Measurements from ENCODE around the gene FAN1. TPM values are rescaled to one million over a fixed set of nuclear protein-coding genes. Genes with fewer than 3 reads are reported as not detected.

FAN1 gene
- total and polyA plus RNA-seq, 2 of the 4 experiments (the other 2 are of a cell fraction): 7.6 to 12.4 TPM

DNA sequence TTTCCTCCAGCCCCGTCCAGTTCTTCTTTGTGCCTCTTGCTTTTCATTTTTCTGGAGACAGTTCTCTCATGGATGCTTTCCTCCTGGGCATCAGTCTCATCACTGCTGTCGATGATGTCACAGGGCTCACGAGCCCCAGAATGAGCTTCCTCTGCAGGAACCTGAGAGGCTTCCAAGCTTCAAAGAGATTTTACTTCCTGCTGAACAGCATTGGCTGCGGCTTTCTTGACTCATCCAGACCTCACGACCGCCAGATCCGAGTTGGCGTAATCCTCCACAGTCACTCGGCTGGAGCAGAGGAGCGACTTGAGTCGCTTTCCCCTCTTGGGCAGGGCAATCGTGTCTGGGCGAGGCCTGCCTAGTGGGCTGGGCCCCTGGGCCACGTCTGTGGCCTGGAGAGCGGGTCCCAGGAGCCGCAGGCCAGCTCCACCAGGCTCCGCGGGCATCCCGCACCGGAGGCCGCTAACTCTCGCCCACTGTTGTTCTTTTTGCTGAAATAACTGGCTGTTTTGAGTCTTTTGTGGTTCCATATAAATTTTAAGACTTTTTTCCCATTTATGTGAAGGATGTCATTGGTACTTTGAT lies 20.8 kb upstream of the FAN1 start:
- Histone ChIP-seq H3K36me3 (ENCODE audit: control insufficient read depth, insufficient read depth, low read length) (no peaks in the 10 kb centered on the region), H2BK15ac (ENCODE audit: low read depth, low read length) (no peak overlapping the region), H2BK120ac (ENCODE audit: low read depth, low read length) (no peak overlapping the region), H2BK20ac (ENCODE audit: low read depth, low read length) (no peak overlapping the region), H3K18ac (ENCODE audit: low read depth, low read length) (no peak overlapping the region), H3K56ac (ENCODE audit: extremely low read depth, insufficient read depth, low read length) (no peak overlapping the region), H2AFZ (replicated peaks; ENCODE audit: low read length, poor library complexity) (no peak overlapping the region), H2BK5ac (ENCODE audit: low read depth, low read length, poor library complexity, severe bottlenecking) (no peak overlapping the region), H3K79me1 (ENCODE audit: low read depth in 1 of 2, low read length in 2 of 2) (no peaks in the 10 kb centered on the region), H2AK5ac (ENCODE audit: low read depth, low read length) (no peak overlapping the region), H4K8ac (ENCODE audit: low read depth in 2 of 2, low read length in 2 of 2) (no peak overlapping the region), H3K9me1 (ENCODE audit: insufficient read depth, low read length) (no peaks in the 10 kb centered on the region), H3K23ac (ENCODE audit: low read depth, low read length) (no peak overlapping the region), H3K4ac (ENCODE audit: low read depth, low read length) (no peak overlapping the region), H4K20me1 (ENCODE audit: insufficient read depth, low read length) (no peaks in the 10 kb centered on the region), H3K27ac (ENCODE audit: insufficient read depth, low read length) (no peak overlapping the region), H3K9me3 (ENCODE audit: control insufficient read depth, insufficient read depth, low read length) (no peaks in the 10 kb centered on the region), H3K9ac (ENCODE audit: low read depth, low read length) (no peak overlapping the region), H3K4me1 (ENCODE audit: control insufficient read depth, insufficient read depth, low read length) (no peaks in the 10 kb centered on the region), H2AK9ac (replicated peaks; ENCODE audit: low read depth, low read length, poor library complexity) (no peak overlapping the region), H4K5ac (ENCODE audit: low read depth, low read length) (no peak overlapping the region), H4K91ac (ENCODE audit: insufficient read depth, low read depth, low read length) (no peak overlapping the region), H3K4me2 (ENCODE audit: low read depth, low read length) (no peak overlapping the region), H3K4me3 (ENCODE audit: insufficient read depth, low read depth, low read length) (no peak overlapping the region), H3K14ac (replicated peaks; ENCODE audit: low read depth, low read length) (no peak overlapping the region), H3K27me3 (ENCODE audit: control insufficient read depth, insufficient read depth, low read length) (no peaks in the 10 kb centered on the region)
- BruUV-seq (replicated peaks): no TSS peak
- intact Hi-C loops (cut with micrococcal nuclease) (no loop called here), dilution Hi-C loops (cut with HindIII; ENCODE audit: low sequenced_read_pairs, unreplicated experiment) (no loop called here), in situ Hi-C loops (cut with MboI; ENCODE audit: low sequenced_read_pairs) (no loop called here)
- no peak for DNase-seq
- 77% methylated on average over 5 of the region's 22 CpGs; no CpG with 5 or more reads in 1 of the 2 experiments for WGBS, 2 experiments (ENCODE audit: extremely low coverage in 2 of 2, insufficient read length in 1 of 2)
- ATAC-seq (ENCODE audit: low read depth): no peak
- CTCF ChIA-PET: no interaction called here
- TF ChIP-seq RAD21 (IDR thresholded peaks at IDR 0.05; ENCODE audit: low read length): no peak
- no peak for TF ChIP-seq BHLHE40 (IDR thresholded peaks at IDR 0.05; ENCODE audit: low read depth, low read length)
- TF ChIP-seq, protein P1, sequence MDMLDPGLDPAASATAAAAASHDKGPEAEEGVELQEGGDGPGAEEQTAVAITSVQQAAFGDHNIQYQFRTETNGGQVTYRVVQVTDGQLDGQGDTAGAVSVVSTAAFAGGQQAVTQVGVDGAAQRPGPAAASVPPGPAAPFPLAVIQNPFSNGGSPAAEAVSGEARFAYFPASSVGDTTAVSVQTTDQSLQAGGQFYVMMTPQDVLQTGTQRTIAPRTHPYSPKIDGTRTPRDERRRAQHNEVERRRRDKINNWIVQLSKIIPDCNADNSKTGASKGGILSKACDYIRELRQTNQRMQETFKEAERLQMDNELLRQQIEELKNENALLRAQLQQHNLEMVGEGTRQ (IDR thresholded peaks at IDR 0.05; ENCODE audit: low read depth, low read length): no peak
- TF ChIP-seq SMC3 (IDR thresholded peaks at IDR 0.05; ENCODE audit: low read depth, low read length): no peak
- TF ChIP-seq CTCF (conservative IDR thresholded peaks at IDR 0.05; ENCODE audit: low read depth, low read length): no peak
- no peak for TF ChIP-seq NFE2L2 (IDR thresholded peaks at IDR 0.05; ENCODE audit: low read depth, low read length)
- no peak for TF ChIP-seq MAZ (IDR thresholded peaks at IDR 0.05; ENCODE audit: borderline replicate concordance, low read depth, low read length)
- no peak for TF ChIP-seq CEBPB (IDR thresholded peaks at IDR 0.05; ENCODE audit: low read depth, low read length)
- TF ChIP-seq MXI1 (IDR thresholded peaks at IDR 0.05; ENCODE audit: borderline replicate concordance, low read depth, low read length): no peak
- no peak for TF ChIP-seq CHD1 (IDR thresholded peaks at IDR 0.05; ENCODE audit: low read depth, low read length)
- no peak for TF ChIP-seq RFX5 (IDR thresholded peaks at IDR 0.05; ENCODE audit: low read depth, low read length)
- no peak for TF ChIP-seq POLR2A (IDR thresholded peaks at IDR 0.05; ENCODE audit: low read depth, low read length)
- TF ChIP-seq MAFK (IDR thresholded peaks at IDR 0.05; ENCODE audit: low read depth, low read length): no peak
- TF ChIP-seq FOS (IDR thresholded peaks at IDR 0.05; ENCODE audit: low read depth, low read length): no peak
- TF ChIP-seq, protein P2, sequence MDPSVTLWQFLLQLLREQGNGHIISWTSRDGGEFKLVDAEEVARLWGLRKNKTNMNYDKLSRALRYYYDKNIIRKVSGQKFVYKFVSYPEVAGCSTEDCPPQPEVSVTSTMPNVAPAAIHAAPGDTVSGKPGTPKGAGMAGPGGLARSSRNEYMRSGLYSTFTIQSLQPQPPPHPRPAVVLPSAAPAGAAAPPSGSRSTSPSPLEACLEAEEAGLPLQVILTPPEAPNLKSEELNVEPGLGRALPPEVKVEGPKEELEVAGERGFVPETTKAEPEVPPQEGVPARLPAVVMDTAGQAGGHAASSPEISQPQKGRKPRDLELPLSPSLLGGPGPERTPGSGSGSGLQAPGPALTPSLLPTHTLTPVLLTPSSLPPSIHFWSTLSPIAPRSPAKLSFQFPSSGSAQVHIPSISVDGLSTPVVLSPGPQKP (IDR thresholded peaks at IDR 0.05; ENCODE audit: borderline replicate concordance, low read depth, low read length): no peak
- POLR2A ChIA-PET (ENCODE audit: unreplicated experiment): no interaction called here
